ENCODE results near the gene OR6C3.
"Not testable (repeated sequence)": the region's sequence is repeated elsewhere in the genome, so short reads cannot be mapped to it uniquely, and the experiment has no call there.

OR6C3 gene

GRCh38 chr12:55330446-55330845 lies at the start of gene OR6C3:
Gene OR6C3, plus strand, starts transcription at chr12:55330746. Its CDS starts 955 bp downstream, at chr12:55331701.
- no peak for DNase-seq (ENCODE audit: low read depth)

- DNase-seq (ENCODE audit: low read depth) = no peak
Measured at GRCh38 chr12:55280991-55281390, 49.6 kb upstream of the OR6C3 start.

- DNase-seq (ENCODE audit: low read depth) = no peak
Measured at GRCh38 chr12:55289999-55290398, 40.5 kb upstream of the OR6C3 start.

GRCh38 chr12:55296469-55296868 lies 34.1 kb upstream of the OR6C3 start, which contains the start of gene OR6C6:
Gene OR6C6, minus strand, starts transcription at chr12:55296569. Its CDS starts 1,337 bp downstream, at chr12:55295232.
- DNase-seq (ENCODE audit: low read depth) = no peak

GRCh38 chr12:55314043-55314442 lies 16.5 kb upstream of the OR6C3 start, which contains the start of gene OR6C1:
Gene OR6C1, plus strand, starts transcription at chr12:55314343. Its CDS starts 6,257 bp downstream, at chr12:55320600.
- no peak for DNase-seq (ENCODE audit: low read depth)

GRCh38 chr12:55320201-55320600 lies 10.3 kb upstream of the OR6C3 start:
- no peak for DNase-seq (ENCODE audit: low read depth)

- DNase-seq (ENCODE audit: low read depth) = not testable (repeated sequence)
Measured at GRCh38 chr12:55325801-55326200, 4.7 kb upstream of the OR6C3 start.

- no peak for DNase-seq (ENCODE audit: low read depth)
Measured at GRCh38 chr12:55336002-55336401, 5.5 kb downstream of the OR6C3 start.

GRCh38 chr12:55355338-55355737 lies 24.8 kb downstream of the OR6C3 start:
- DNase-seq (ENCODE audit: low read depth) = not testable (repeated sequence)

- DNase-seq (ENCODE audit: low read depth) = no peak
Measured at GRCh38 chr12:55362675-55363074, 32.1 kb downstream of the OR6C3 start, which contains the start of gene OR6C75. Gene OR6C75, plus strand, starts transcription at chr12:55362975. Its CDS starts 2,136 bp downstream, at chr12:55365111.

GRCh38 chr12:55365086-55365485 lies 34.5 kb downstream of the OR6C3 start:
- no peak for DNase-seq (ENCODE audit: low read depth)

GRCh38 chr12:55372521-55372920 lies 42.0 kb downstream of the OR6C3 start:
- no peak for DNase-seq (ENCODE audit: low read depth)

All from stimulated activated CD8-positive, alpha-beta memory T cell treated with anti-CD3 and anti-CD28 coated beads, Interleukin-12 subunit alpha, Interleukin-12 subunit beta, amount 100 ng/mL, for 1 hour (primary cell).